Thymus (tissue), 11 donors: Measurements from ENCODE around the gene CHST2. TPM values are rescaled to one million over a fixed set of nuclear protein-coding genes. Genes with fewer than 3 reads are reported as not detected.

Experiments
- DNase-seq, 9 donors: peaks; one replicate each; pipeline ENCODE4 v3.0.0-alpha.2; 2013; ENCODE audit warnings: low spot score in 9 of 9, low read depth in 6 of 9, missing footprints in 1 of 9
- H3K27ac ChIP-seq, 2 donors: one replicate each; pipeline ENCODE4 v1.5.1; 2013; ENCODE audit warnings: control low read depth in 1 of 2, low read depth in 1 of 2, low read length in 1 of 2, mild to moderate bottlenecking in 1 of 2, moderate library complexity in 1 of 2
- H3K27me3 ChIP-seq, 2 donors: one replicate each; pipeline ENCODE4 v1.5.1; 2013; ENCODE audit warnings: low read length in 1 of 2; ENCODE audit not compliant: control insufficient read depth in 2 of 2, insufficient read depth in 1 of 2
- H3K36me3 ChIP-seq, 2 donors: one replicate each; pipeline ENCODE4 v1.5.1; 2013; ENCODE audit warnings: low read length in 1 of 2, mild to moderate bottlenecking in 1 of 2, moderate library complexity in 1 of 2; ENCODE audit not compliant: control insufficient read depth in 2 of 2, insufficient read depth in 2 of 2
- H3K4me1 ChIP-seq, 2 donors: one replicate each; pipeline ENCODE4 v1.5.1; 2013; ENCODE audit warnings: low read length in 2 of 2; ENCODE audit not compliant: control insufficient read depth in 2 of 2, insufficient read depth in 2 of 2
- H3K4me3 ChIP-seq, 2 donors: one replicate each; pipeline ENCODE4 v1.5.1; 2013; ENCODE audit warnings: low read length in 2 of 2, control low read depth in 1 of 2, mild to moderate bottlenecking in 1 of 2
- H3K9me3 ChIP-seq, 2 donors: one replicate each; pipeline ENCODE4 v1.5.1; 2013; ENCODE audit warnings: low read length in 1 of 2, mild to moderate bottlenecking in 1 of 2; ENCODE audit not compliant: control insufficient read depth in 2 of 2, insufficient read depth in 1 of 2
- WGBS: extraction: QIAGEN DNeasy Blood & Tissue Kit; methylation state at CpG from one replicate; pipeline ENCODE4 v1.1.7; 2013; 5-methylcytosine and 5-hydroxymethylcytosine counted together
- polyA plus RNA-seq: library from polyadenylated mRNA; stranded (reverse); fragments of 200-250 nt; gene quantifications from one replicate; pipeline ENCODE4 v1.2.3, GENCODE V29; 2013
- total RNA-seq: library from RNA; stranded (reverse); fragments of 120-200 nt; gene quantifications from one replicate; pipeline ENCODE4 v1.2.4, GENCODE V29; 2013
- donor health status: healthy.

CHST2 gene
- total and polyA plus RNA-seq, 2 donors, result 15.6 to 16.5 TPM

DNA sequence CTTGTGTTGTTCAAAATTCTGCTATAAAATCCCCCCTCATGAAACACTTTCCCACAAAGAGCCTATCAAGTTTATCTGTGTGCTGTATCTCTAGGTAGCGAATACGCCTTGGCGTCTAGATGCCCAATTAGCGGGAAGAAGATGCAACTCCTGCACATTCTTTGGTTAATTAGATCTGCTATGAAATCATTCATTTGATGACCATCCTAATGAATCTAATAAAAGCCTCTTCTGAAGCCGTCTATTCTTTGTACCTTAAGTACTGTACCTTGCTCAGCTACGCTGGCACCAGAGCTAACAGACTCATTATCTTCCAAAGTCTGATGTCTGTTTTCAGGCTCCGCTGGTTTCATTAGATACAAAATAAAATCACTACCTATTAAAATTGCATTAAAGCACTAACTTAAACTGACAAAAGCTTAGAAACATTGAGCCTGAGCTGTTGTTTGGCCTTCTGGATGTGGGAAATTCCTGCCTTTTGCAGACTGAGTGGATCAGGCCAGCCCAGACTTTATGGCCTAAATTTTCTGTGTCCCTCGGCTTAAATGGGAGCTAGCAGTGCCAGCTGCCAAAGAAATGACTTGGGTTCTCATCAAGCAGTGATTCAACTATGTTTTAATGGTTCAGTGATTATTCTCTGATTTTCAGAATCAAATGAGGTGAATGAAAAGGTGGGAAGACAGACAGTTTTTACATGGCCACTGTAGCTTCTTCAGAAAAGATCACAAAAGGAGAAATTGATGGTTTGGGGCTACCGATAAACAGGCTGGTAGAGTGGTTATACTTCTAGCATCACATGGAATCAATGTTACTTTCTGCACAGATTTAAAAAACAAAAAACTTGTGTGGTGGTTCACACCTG lies 28.4 kb upstream of the CHST2 start:
- Histone ChIP-seq H3K4me1 (no peaks in the 10 kb centered on the region), H3K27ac (no peak overlapping the region), H3K9me3 (peaks cover 0 to 13% of the 10 kb centered on the region in 2 donors), H3K36me3 (no peaks in the 10 kb centered on the region), H3K27me3 (no peaks in the 10 kb centered on the region), H3K4me3 (no peak overlapping the region)
- WGBS, result 99% methylated on average over 9 of the region's 9 CpGs
- DNase-seq, result no peak

DNA sequence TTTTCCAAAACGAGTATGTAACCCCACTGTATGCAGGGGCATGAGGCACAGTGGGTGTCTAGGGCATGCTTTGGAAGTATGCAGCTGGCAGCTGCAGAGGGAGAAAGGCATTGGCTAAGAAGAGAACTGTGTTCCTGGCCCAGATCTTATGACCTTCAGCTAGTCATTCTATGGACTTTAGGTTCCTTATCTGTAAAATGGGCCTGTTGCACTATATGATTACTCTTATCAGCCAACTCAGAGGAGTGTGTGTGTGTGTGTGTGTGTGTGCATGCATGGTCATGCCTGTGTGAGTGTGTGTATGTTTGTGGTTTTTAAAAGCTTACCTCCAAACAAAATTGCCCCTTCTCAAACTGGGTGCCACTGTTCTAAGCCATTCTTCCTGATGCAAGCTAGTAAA lies 27.4 kb upstream of the CHST2 start:
- no peaks in the 10 kb centered on the region for H3K27me3 ChIP-seq
- no peaks in the 10 kb centered on the region for H3K4me1 ChIP-seq
- H3K36me3 ChIP-seq, result no peaks in the 10 kb centered on the region
- 89% methylated on average over 1 of the region's 1 CpG for WGBS
- no peak overlapping the region for H3K27ac ChIP-seq
- DNase-seq, result no peak
- peaks cover 0 to 16% of the 10 kb centered on the region in 2 donors for H3K9me3 ChIP-seq
- no peak overlapping the region for H3K4me3 ChIP-seq

- Histone ChIP-seq H3K4me3 (no peak overlapping the region), H3K27ac (no peak overlapping the region), H3K9me3 (peaks cover 0 to 16% of the 10 kb centered on the region in 2 donors), H3K36me3 (no peaks in the 10 kb centered on the region), H3K4me1 (no peaks in the 10 kb centered on the region), H3K27me3 (no peaks in the 10 kb centered on the region)
- DNase-seq, result no peak
- WGBS, result 97% methylated on average over 2 of the region's 2 CpGs
Observed at GRCh38 chr3:143095813-143096212, 23.8 kb upstream of the CHST2 start.

DNA sequence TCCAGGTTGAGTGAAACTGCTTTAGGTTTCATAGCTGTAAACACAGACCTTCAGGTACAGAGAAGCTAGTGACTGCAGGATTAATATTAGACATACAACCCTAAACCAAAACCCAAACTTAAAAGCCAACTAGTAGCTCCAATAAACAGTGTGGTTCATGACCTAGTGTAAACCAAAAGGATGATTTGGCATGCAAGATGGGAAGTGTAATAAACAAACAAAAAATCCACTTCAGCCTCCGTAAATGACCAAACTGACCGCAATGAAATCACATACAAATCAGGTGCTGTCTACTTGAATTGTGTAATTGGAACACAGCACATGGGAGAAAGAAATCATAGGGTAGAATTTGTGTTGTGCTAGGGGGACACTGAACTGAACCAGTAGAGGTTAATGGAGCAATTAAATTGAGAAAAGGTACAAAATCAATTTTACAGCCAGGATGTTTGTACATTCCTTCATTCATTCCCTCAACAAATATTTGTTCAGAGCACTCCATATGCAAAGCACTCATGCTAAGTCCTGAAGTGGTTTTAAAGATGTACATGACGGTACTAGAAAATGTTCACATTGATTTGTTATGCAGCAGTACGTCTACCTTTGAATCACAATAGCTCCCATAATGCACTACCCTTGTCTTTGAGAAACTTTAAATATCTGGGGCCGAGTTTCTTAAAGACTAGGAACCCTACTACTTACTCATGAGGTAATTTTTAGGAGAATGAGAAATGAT lies 21.4 kb upstream of the CHST2 start:
- H3K27me3 ChIP-seq, result no peaks in the 10 kb centered on the region
- no peaks in the 10 kb centered on the region for H3K36me3 ChIP-seq
- no peaks in the 10 kb centered on the region for H3K4me1 ChIP-seq
- DNase-seq, result no peak
- H3K9me3 ChIP-seq, result peaks cover 0 to 16% of the 10 kb centered on the region in 2 donors
- H3K27ac ChIP-seq, result no peak overlapping the region
- no peak overlapping the region for H3K4me3 ChIP-seq
- 97% methylated on average over 5 of the region's 5 CpGs for WGBS

GRCh38 chr3:143099210-143099609 lies 20.4 kb upstream of the CHST2 start:
- Histone ChIP-seq H3K4me1 (no peaks in the 10 kb centered on the region), H3K27ac (no peak overlapping the region), H3K36me3 (no peaks in the 10 kb centered on the region), H3K4me3 (no peak overlapping the region), H3K27me3 (no peaks in the 10 kb centered on the region), H3K9me3 (peaks cover 0 to 18% of the 10 kb centered on the region in 2 donors)
- 96% methylated on average over 3 of the region's 3 CpGs for WGBS
- DNase-seq, result no peak

DNA sequence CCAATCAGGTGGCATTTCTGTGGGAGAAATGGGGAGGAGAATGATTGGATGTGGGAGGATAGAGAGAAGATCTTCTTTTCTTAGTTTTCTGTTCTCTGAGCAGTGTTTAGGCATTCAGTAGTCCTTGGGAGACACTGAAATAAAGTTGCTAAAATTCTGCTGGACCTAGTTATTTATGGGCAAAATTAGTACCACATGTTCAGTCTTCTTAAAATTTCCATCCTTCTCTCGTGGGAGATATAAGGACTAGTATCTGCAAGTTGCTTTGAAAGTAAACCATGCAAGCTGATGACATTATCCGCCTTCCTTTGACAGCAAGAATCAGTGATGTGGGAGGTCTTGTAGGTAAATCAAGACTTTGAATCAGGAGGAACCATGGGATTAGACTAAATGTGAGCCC lies 19.9 kb upstream of the CHST2 start:
- WGBS, result 97% methylated on average over 2 of the region's 2 CpGs
- DNase-seq, result no peak
- Histone ChIP-seq H3K9me3 (peaks cover 0 to 23% of the 10 kb centered on the region in 2 donors), H3K27me3 (no peaks in the 10 kb centered on the region), H3K4me1 (no peaks in the 10 kb centered on the region), H3K36me3 (no peaks in the 10 kb centered on the region), H3K4me3 (no peak overlapping the region), H3K27ac (no peak overlapping the region)

DNA sequence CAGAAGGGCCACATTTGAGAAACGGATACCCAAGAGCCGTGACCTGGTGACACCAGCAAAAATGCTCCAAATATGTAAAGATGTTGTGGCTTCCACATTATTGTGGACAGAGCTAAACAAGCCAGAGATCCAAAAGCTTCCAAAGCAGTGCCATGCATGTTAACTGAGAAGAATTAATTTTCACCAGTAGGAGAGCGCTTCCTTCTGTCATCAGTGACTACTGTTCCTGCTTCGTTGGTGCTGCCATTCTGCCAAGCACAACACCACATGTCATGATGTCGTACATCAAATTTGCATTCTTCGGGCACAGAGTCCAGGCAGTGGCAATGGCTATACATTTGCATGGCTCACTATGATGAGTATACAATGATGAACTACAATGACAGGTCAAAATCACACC lies 19.1 kb upstream of the CHST2 start:
- Histone ChIP-seq H3K27ac (no peak overlapping the region), H3K4me3 (no peak overlapping the region), H3K36me3 (no peaks in the 10 kb centered on the region), H3K9me3 (peaks cover 0 to 23% of the 10 kb centered on the region in 2 donors), H3K27me3 (no peaks in the 10 kb centered on the region), H3K4me1 (no peaks in the 10 kb centered on the region)
- DNase-seq, result no peak
- 94% methylated on average over 6 of the region's 6 CpGs for WGBS

- H3K27ac ChIP-seq, result no peak overlapping the region
- DNase-seq, result no peak
- no peaks in the 10 kb centered on the region for H3K36me3 ChIP-seq
- WGBS, result 98% methylated on average over 7 of the region's 7 CpGs
- peaks cover 0 to 12% of the 10 kb centered on the region in 2 donors for H3K9me3 ChIP-seq
- H3K4me1 ChIP-seq, result no peaks in the 10 kb centered on the region
- no peak overlapping the region for H3K4me3 ChIP-seq
- no peaks in the 10 kb centered on the region for H3K27me3 ChIP-seq
Observed at GRCh38 chr3:143101792-143102381, 17.7 kb upstream of the CHST2 start.

- Histone ChIP-seq H3K9me3 (peaks cover 0 to 12% of the 10 kb centered on the region in 2 donors), H3K36me3 (no peaks in the 10 kb centered on the region), H3K27me3 (no peaks in the 10 kb centered on the region), H3K4me1 (no peaks in the 10 kb centered on the region), H3K27ac (no peak overlapping the region), H3K4me3 (no peak overlapping the region)
- DNase-seq, result no peak
- 83% methylated on average over 2 of the region's 2 CpGs for WGBS
Observed at GRCh38 chr3:143103652-143104051, 15.9 kb upstream of the CHST2 start.
